ENCODE data around the gene BCL2L11. TPM values are rescaled to one million over a fixed set of nuclear protein-coding genes. Genes with fewer than 3 reads are reported as not detected.
A peak's percentile ranks its signal among the peaks of the same experiment; 100 is the strongest.

BCL2L11 gene
- total and polyA plus RNA-seq, 10 of the 15 experiments (the other 5 are each of a cell fraction or from before 2014, with no cell fraction given), result 0.29 to 10.1 (median 1.1) TPM

GRCh38 chr2:111208639-111209038, 87.9 kb downstream of the BCL2L11 start (continued):
- TF ChIP-seq, protein P1, sequence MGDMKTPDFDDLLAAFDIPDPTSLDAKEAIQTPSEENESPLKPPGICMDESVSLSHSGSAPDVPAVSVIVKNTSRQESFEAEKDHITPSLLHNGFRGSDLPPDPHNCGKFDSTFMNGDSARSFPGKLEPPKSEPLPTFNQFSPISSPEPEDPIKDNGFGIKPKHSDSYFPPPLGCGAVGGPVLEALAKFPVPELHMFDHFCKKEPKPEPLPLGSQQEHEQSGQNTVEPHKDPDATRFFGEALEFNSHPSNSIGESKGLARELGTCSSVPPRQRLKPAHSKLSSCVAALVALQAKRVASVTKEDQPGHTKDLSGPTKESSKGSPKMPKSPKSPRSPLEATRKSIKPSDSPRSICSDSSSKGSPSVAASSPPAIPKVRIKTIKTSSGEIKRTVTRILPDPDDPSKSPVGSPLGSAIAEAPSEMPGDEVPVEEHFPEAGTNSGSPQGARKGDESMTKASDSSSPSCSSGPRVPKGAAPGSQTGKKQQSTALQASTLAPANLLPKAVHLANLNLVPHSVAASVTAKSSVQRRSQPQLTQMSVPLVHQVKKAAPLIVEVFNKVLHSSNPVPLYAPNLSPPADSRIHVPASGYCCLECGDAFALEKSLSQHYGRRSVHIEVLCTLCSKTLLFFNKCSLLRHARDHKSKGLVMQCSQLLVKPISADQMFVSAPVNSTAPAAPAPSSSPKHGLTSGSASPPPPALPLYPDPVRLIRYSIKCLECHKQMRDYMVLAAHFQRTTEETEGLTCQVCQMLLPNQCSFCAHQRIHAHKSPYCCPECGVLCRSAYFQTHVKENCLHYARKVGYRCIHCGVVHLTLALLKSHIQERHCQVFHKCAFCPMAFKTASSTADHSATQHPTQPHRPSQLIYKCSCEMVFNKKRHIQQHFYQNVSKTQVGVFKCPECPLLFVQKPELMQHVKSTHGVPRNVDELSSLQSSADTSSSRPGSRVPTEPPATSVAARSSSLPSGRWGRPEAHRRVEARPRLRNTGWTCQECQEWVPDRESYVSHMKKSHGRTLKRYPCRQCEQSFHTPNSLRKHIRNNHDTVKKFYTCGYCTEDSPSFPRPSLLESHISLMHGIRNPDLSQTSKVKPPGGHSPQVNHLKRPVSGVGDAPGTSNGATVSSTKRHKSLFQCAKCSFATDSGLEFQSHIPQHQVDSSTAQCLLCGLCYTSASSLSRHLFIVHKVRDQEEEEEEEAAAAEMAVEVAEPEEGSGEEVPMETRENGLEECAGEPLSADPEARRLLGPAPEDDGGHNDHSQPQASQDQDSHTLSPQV (IDR thresholded peaks at IDR 0.05), result peak; percentile 59; the same call in 1 of the 2 replicates
- TF ChIP-seq E2F4 (IDR thresholded peaks at IDR 0.05; ENCODE audit: low read depth, low read length) (no peak), ZNF687 (IDR thresholded peaks at IDR 0.05) (peak; percentile 65; the same call in 1 of the 2 replicates)

Measured in GM12878 (cell line).